ENCODE data around the gene STRN.

DNA sequence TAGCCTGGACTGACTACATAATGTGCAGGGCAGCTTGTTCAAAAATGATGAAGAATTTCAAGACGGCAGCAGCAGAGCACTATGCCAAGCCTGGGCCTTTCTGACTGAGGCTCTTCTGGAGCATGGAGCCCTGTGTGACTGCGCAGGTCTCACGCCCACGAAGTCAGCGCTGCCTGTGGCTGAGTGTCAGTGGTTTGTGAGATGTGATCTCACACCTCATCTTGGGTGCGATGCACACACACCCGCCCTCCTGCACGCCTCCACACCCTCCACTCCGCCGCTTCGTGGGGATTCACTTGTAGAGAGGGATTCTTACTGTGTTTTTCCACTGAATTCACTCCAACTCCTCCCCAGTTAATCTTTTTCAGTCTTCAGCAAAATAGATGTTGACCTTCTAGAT lies 166.0 kb downstream of the STRN start:
- TF ChIP-seq POLR2A (IDR thresholded peaks at IDR 0.05) = no peak
- TF ChIP-seq, protein P1, sequence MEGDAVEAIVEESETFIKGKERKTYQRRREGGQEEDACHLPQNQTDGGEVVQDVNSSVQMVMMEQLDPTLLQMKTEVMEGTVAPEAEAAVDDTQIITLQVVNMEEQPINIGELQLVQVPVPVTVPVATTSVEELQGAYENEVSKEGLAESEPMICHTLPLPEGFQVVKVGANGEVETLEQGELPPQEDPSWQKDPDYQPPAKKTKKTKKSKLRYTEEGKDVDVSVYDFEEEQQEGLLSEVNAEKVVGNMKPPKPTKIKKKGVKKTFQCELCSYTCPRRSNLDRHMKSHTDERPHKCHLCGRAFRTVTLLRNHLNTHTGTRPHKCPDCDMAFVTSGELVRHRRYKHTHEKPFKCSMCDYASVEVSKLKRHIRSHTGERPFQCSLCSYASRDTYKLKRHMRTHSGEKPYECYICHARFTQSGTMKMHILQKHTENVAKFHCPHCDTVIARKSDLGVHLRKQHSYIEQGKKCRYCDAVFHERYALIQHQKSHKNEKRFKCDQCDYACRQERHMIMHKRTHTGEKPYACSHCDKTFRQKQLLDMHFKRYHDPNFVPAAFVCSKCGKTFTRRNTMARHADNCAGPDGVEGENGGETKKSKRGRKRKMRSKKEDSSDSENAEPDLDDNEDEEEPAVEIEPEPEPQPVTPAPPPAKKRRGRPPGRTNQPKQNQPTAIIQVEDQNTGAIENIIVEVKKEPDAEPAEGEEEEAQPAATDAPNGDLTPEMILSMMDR (IDR thresholded peaks at IDR 0.05) = no peak

All from esophagus squamous epithelium (tissue), 4 donors.